ENCODE measurements around the gene LZTR1.

The LZTR1 gene

DNA sequence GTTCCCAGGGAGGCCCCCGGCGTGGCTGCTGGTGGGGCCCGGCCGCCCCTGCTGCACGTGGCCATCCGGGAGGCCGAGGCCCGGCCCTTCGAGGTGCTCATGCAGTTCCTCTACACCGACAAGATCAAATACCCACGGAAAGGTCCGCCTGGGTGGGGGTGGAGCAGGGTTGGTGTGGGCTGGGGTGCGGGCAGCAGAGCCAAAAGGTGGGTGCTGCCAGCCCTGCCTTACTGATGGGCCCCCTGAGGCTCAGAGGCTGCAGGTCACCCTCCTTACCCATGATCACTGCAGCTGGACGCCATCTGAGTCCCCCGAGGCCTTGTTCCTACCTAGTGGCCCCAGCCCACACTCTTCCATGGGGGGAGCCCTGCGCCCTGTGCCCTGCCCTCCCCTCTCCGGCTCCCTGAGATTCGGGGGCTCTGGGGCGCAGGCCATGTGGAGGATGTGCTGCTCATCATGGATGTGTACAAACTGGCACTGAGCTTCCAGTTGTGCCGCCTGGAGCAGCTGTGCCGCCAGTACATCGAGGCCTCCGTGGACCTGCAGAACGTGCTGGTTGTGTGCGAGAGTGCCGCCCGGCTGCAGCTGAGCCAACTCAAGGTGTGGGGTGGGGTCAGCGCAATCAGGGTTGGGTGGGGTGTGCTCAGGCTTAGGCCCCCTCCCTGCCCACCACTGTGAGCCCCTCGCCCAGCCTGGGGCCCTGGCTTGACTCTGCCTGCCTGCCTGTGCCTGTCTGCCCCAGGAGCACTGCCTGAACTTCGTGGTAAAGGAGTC, 12.2 kb downstream of the LZTR1 start:
- H3K4me2 ChIP-seq (ENCODE audit: low read length): no peak overlapping the region
- no peaks in the 10 kb centered on the region for H3K27me3 ChIP-seq (ENCODE audit: low read depth, low read length)
- no peaks in the 10 kb centered on the region for H3K9me3 ChIP-seq (ENCODE audit: insufficient read depth, low read length)
- H3K79me2 ChIP-seq (ENCODE audit: low read length): peaks cover under 1% of the 10 kb centered on the region; the same call in 1 of the 2 replicates
- H2AFZ ChIP-seq (ENCODE audit: low read depth, low read length): no peak overlapping the region
- no peak overlapping the region for H3K27ac ChIP-seq (ENCODE audit: low read length)
- no peaks in the 10 kb centered on the region for H4K20me1 ChIP-seq (ENCODE audit: insufficient read depth, low read length)
- H3K4me1 ChIP-seq (ENCODE audit: low read length): no peaks in the 10 kb centered on the region
- no peak overlapping the region for H3K9ac ChIP-seq (ENCODE audit: low read length)
- no peak overlapping the region for H3K4me3 ChIP-seq (ENCODE audit: low read length)
- TF ChIP-seq, protein P1, sequence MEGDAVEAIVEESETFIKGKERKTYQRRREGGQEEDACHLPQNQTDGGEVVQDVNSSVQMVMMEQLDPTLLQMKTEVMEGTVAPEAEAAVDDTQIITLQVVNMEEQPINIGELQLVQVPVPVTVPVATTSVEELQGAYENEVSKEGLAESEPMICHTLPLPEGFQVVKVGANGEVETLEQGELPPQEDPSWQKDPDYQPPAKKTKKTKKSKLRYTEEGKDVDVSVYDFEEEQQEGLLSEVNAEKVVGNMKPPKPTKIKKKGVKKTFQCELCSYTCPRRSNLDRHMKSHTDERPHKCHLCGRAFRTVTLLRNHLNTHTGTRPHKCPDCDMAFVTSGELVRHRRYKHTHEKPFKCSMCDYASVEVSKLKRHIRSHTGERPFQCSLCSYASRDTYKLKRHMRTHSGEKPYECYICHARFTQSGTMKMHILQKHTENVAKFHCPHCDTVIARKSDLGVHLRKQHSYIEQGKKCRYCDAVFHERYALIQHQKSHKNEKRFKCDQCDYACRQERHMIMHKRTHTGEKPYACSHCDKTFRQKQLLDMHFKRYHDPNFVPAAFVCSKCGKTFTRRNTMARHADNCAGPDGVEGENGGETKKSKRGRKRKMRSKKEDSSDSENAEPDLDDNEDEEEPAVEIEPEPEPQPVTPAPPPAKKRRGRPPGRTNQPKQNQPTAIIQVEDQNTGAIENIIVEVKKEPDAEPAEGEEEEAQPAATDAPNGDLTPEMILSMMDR (IDR thresholded peaks at IDR 0.05; ENCODE audit: low read depth, low read length): no peak
- no peak for TF ChIP-seq EZH2phosphoT487 (IDR thresholded peaks at IDR 0.05; ENCODE audit: low read depth)
- H3K36me3 ChIP-seq (replicated peaks; ENCODE audit: low read depth, low read length): peaks cover 42% of the 10 kb centered on the region

DNA sequence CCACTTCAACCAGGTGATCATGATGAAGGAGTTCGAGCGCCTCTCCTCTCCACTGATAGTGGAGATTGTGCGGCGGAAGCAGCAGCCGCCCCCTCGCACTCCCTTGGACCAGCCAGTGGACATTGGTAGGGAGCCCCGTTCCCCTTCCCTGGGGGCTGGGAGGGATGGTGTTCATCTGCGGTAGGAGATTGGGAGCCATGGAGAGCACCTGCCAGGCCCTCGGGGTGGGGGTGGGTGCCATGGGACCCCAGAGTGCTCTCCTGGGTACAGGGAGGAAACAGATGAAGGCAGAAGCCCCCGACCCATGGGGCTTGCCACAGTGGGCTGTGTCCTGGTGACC, 12.8 kb downstream of the LZTR1 start:
- Histone ChIP-seq H3K9ac (ENCODE audit: low read length) (no peak overlapping the region), H2AFZ (ENCODE audit: low read depth, low read length) (no peak overlapping the region), H3K4me2 (ENCODE audit: low read length) (no peak overlapping the region), H3K36me3 (replicated peaks; ENCODE audit: low read depth, low read length) (peaks cover 47% of the 10 kb centered on the region), H3K4me3 (ENCODE audit: low read length) (no peak overlapping the region), H3K9me3 (ENCODE audit: insufficient read depth, low read length) (no peaks in the 10 kb centered on the region), H4K20me1 (ENCODE audit: insufficient read depth, low read length) (no peaks in the 10 kb centered on the region), H3K27me3 (ENCODE audit: low read depth, low read length) (no peaks in the 10 kb centered on the region), H3K4me1 (ENCODE audit: low read length) (no peaks in the 10 kb centered on the region), H3K79me2 (ENCODE audit: low read length) (peaks cover 6% of the 10 kb centered on the region; the same call in 1 of the 2 replicates), H3K27ac (ENCODE audit: low read length) (no peak overlapping the region)
- TF ChIP-seq, protein P1 (IDR thresholded peaks at IDR 0.05; ENCODE audit: low read depth, low read length): no peak
- TF ChIP-seq EZH2phosphoT487 (IDR thresholded peaks at IDR 0.05; ENCODE audit: low read depth): no peak

DNA sequence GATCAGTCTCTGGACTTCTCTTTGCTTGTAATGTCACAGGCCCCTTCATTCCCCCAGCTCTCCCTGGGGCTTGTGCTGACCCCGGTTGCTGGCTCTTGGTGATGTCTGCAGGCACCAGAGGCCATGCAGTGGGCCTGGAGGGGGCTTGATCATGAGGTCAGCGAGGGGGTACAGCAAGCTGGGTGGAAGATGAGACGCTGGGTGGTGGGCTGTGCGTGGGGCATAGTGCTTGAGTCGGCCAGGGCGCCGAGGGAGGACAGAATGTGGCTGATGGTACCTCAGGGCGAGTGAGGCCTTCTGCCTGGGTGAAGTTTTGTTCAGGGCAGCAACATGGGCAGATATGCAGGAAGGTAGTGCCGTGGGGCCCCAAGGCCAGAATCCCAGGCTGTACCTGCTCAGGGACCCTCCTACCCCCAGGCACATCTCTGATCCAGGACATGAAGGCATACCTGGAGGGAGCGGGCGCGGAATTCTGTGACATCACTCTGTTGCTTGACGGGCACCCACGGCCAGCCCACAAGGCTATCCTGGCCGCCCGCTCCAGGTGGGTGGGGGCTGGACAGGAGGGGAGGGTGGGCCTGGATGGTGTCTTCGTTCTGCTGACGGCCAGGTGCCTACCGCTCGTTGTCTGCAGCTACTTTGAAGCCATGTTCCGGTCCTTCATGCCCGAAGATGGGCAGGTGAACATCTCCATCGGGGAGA, 13.4 kb downstream of the LZTR1 start:
- H2AFZ ChIP-seq (ENCODE audit: low read depth, low read length): no peak overlapping the region
- no peaks in the 10 kb centered on the region for H3K9me3 ChIP-seq (ENCODE audit: insufficient read depth, low read length)
- no peak for TF ChIP-seq EZH2phosphoT487 (IDR thresholded peaks at IDR 0.05; ENCODE audit: low read depth)
- TF ChIP-seq, protein P1 (IDR thresholded peaks at IDR 0.05; ENCODE audit: low read depth, low read length): no peak
- no peak overlapping the region for H3K9ac ChIP-seq (ENCODE audit: low read length)
- no peaks in the 10 kb centered on the region for H3K27me3 ChIP-seq (ENCODE audit: low read depth, low read length)
- peaks cover 50% of the 10 kb centered on the region for H3K36me3 ChIP-seq (replicated peaks; ENCODE audit: low read depth, low read length)
- H3K27ac ChIP-seq (ENCODE audit: low read length): no peak overlapping the region
- H3K4me1 ChIP-seq (ENCODE audit: low read length): peaks cover 4% of the 10 kb centered on the region
- H3K79me2 ChIP-seq (ENCODE audit: low read length): peaks cover 12% of the 10 kb centered on the region
- H3K4me2 ChIP-seq (ENCODE audit: low read length): no peak overlapping the region
- no peak overlapping the region for H3K4me3 ChIP-seq (ENCODE audit: low read length)
- 0 out of 2 replicates have a peak, but pooled peaks cover 1% of the 10 kb centered on the region for H4K20me1 ChIP-seq (ENCODE audit: insufficient read depth, low read length)

DNA sequence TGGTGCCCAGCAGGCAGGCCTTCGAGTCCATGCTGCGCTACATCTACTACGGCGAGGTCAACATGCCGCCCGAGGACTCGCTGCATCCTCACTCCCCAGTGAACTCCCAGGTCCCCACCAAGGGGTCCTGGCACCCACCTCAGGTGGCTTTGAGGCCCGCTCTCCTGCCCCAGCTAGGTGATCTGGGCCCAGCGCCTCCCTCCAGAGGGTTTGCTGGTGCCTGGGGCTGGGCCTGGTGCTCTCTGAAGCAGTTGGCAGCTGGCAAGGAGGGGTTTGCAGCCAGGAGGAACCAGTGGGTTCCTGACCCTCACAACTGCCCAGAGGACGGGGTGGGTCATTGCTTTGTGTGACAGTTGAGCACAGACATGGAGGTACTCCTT, 13.9 kb downstream of the LZTR1 start:
- Histone ChIP-seq H3K36me3 (replicated peaks; ENCODE audit: low read depth, low read length) (peaks cover 50% of the 10 kb centered on the region), H3K4me2 (ENCODE audit: low read length) (no peak overlapping the region), H3K4me3 (ENCODE audit: low read length) (no peak overlapping the region), H3K27me3 (ENCODE audit: low read depth, low read length) (no peaks in the 10 kb centered on the region), H3K9me3 (ENCODE audit: insufficient read depth, low read length) (no peaks in the 10 kb centered on the region), H3K79me2 (ENCODE audit: low read length) (peaks cover 17% of the 10 kb centered on the region), H3K27ac (ENCODE audit: low read length) (no peak overlapping the region), H3K9ac (ENCODE audit: low read length) (no peak overlapping the region), H3K4me1 (ENCODE audit: low read length) (peaks cover 9% of the 10 kb centered on the region), H4K20me1 (ENCODE audit: insufficient read depth, low read length) (0 out of 2 replicates have a peak, but pooled peaks cover 3% of the 10 kb centered on the region), H2AFZ (ENCODE audit: low read depth, low read length) (no peak overlapping the region)
- no peak for TF ChIP-seq EZH2phosphoT487 (IDR thresholded peaks at IDR 0.05; ENCODE audit: low read depth)
- TF ChIP-seq, protein P1 (IDR thresholded peaks at IDR 0.05; ENCODE audit: low read depth, low read length): no peak
